Fibroblast of upper back skin (primary cell): ENCODE results near the gene H6PD.

Experiments used
- DNase-seq: peaks from one replicate; pipeline ENCODE4 v3.0.0-alpha.2; 2013

The H6PD gene

GRCh38 chr1:9281071-9281827 lies 46.7 kb downstream of the H6PD start:
- peak; percentile 53 for DNase-seq

GRCh38 chr1:9281908-9282695 lies 47.5 kb downstream of the H6PD start:
- DNase-seq: peak; percentile 39

GRCh38 chr1:9282696-9282955 lies 48.1 kb downstream of the H6PD start:
- no peak for DNase-seq

GRCh38 chr1:9284061-9284460 lies 49.5 kb downstream of the H6PD start:
- no peak for DNase-seq

- DNase-seq: no peak
Measured at GRCh38 chr1:9286556-9286955, 52.0 kb downstream of the H6PD start.

- peak; percentile 73 for DNase-seq
Measured at GRCh38 chr1:9289090-9289534, 54.5 kb downstream of the H6PD start.

GRCh38 chr1:9289711-9290485 lies 55.3 kb downstream of the H6PD start:
- peak; percentile 94 for DNase-seq

GRCh38 chr1:9291914-9292360 lies 57.4 kb downstream of the H6PD start:
- peak; percentile 75 for DNase-seq

GRCh38 chr1:9292361-9293240 lies 58.0 kb downstream of the H6PD start, which contains the start of gene SPSB1:
Gene SPSB1 (plus strand): TSS chr1:9292894. CDS start chr1:9355892, 62,998 bp downstream.
- peak; percentile 87 for DNase-seq

- no peak for DNase-seq
Measured at GRCh38 chr1:9293241-9293532, 58.6 kb downstream of the H6PD start.

GRCh38 chr1:9293533-9294404 lies 59.2 kb downstream of the H6PD start:
- DNase-seq: no peak

GRCh38 chr1:9294405-9294773 lies 59.8 kb downstream of the H6PD start:
- peak; percentile 82 for DNase-seq

GRCh38 chr1:9294910-9295636 lies 60.5 kb downstream of the H6PD start:
- peak; percentile 60 for DNase-seq

GRCh38 chr1:9295884-9296283 lies 61.3 kb downstream of the H6PD start:
- DNase-seq: no peak

- no peak for DNase-seq
Measured at GRCh38 chr1:9296850-9297249, 62.3 kb downstream of the H6PD start.

GRCh38 chr1:9297831-9298230 lies 63.3 kb downstream of the H6PD start:
- no peak for DNase-seq

GRCh38 chr1:9298282-9298681 lies 63.7 kb downstream of the H6PD start:
- DNase-seq: no peak

- peak; percentile 49 for DNase-seq
Measured at GRCh38 chr1:9299571-9300541, 65.3 kb downstream of the H6PD start.

GRCh38 chr1:9300573-9300972 lies 66.0 kb downstream of the H6PD start:
- DNase-seq: no peak
